NCI-H1694 (cell line): ENCODE results near the gene SYNE2.
"Not testable (repeated sequence)": the region's sequence is repeated elsewhere in the genome, so short reads cannot be mapped to it uniquely, and the experiment has no call there.

Experiments used
- DNase-seq: peaks from one replicate; lab custom pipeline; 2025; lab: John Stamatoyannopoulos, UW

The SYNE2 gene

GRCh38 chr14:64081174-64081746, 228.5 kb downstream of the SYNE2 start:
- DNase-seq, result no peak

DNA sequence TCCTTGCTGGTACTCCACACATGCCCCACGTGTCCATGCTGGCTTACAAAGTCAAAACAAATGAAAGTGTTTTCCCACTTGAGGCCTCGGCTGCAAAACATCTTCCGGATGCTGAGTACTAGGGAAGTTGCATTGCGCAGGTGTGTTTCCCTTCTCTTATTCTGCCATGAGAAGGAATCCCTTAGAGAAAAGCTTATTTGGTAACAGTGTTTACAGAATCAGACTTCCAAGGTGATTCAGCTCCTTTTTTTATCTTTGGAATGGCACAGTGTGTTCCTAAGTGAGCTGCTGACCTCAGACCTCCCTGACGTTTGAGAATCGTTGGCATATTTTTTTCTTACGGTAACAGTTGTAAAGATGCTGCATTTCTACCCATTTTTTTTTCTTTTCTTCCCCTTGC, 230.0 kb downstream of the SYNE2 start:
- no peak for DNase-seq

DNA sequence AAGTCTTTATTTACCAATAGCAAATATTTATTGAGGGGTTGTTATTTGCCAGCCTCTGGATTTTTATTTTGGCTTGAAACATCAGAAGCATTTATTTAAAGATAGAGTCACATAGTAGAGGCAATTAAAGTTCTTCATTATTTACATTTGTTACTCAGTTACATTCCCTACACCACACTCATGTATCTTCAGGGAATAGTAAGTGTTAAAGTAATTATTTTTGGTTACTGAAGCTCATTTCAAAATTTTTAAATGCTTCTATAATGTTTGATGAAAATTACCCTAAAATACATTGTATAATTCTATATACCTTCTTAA, 235.8 kb downstream of the SYNE2 start:
- no peak for DNase-seq

GRCh38 chr14:64089920-64090319, 237.1 kb downstream of the SYNE2 start:
- no peak for DNase-seq

- DNase-seq, result no peak
Observed at GRCh38 chr14:64091217-64091616, 238.4 kb downstream of the SYNE2 start.

GRCh38 chr14:64092338-64092737, 239.5 kb downstream of the SYNE2 start:
- DNase-seq, result no peak

GRCh38 chr14:64092940-64093339, 240.1 kb downstream of the SYNE2 start:
- DNase-seq, result no peak

GRCh38 chr14:64095620-64096019, 242.8 kb downstream of the SYNE2 start:
- no peak for DNase-seq

DNA sequence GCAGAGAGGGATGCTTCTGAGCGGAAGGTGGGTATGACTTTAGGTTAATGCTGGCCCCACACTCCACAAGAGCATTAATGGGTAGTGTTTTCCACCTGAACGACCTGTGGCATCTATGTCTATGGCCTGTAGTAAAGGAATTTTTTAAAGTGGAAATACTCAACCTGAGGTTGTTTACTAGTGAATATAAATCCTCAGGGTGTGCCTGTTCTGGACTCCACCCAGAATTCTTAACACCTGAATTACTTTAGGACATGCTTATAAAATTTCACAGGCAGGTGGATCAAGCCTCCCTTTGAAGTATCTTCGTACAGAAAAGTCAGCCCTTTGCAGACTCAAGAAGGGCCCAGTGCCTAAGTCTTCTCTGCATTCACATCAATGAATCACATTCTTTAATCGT, 245.3 kb downstream of the SYNE2 start:
- DNase-seq, result no peak

GRCh38 chr14:64107438-64107837, 254.6 kb downstream of the SYNE2 start:
- DNase-seq, result no peak

DNA sequence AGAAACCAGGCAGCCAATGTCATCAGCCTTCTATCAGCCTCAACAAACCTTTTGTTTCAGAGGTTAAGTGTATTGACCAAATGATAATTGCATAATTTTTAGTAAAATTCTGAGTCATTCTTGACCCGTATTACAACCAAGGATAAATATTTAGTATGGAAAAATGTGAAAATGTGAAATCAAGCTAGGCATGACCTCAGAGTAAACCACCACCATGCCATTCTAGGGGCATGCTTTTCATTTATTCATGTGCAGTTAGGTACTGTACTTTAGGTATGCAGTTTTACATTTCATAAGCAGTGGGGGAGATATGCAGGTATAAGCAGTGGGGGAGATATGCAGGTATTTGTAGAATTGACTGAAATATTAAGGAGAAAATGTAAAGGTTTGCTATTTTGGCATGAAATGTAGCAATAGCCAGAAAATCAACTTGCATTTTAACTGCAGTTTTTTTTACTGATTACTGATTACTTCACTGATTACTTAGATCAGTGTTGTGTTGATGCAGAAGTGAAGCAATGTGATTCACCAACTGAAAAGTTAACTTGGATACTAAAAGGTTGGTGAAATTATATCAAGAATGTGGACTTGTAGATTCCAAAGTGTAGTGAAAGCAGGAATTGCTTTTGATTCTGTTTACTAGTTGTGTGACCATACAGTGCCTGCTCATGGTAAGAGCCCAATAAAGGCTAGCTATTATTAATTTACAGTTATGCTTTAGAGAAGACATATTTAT, 257.2 kb downstream of the SYNE2 start:
- no peak for DNase-seq

DNA sequence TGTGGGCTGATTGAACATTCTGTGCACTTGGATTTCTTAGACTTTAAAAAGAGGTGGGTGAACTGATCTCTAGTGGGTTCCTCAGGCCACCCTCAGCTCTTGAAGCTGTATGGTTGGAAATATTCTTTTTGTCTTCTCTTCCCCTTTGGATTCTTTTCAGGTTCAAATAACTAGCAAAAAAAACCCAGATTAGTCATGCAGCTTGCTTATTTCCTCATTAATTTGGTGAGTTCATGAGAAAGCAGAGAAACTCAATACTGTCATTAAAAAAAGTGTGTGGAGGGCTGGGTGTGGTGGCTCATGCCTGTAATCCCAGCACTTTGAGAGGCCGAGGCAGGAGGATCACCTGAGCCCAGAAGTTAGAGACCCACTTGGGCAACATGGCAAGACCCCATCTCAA, 258.0 kb downstream of the SYNE2 start:
- DNase-seq, result no peak

DNA sequence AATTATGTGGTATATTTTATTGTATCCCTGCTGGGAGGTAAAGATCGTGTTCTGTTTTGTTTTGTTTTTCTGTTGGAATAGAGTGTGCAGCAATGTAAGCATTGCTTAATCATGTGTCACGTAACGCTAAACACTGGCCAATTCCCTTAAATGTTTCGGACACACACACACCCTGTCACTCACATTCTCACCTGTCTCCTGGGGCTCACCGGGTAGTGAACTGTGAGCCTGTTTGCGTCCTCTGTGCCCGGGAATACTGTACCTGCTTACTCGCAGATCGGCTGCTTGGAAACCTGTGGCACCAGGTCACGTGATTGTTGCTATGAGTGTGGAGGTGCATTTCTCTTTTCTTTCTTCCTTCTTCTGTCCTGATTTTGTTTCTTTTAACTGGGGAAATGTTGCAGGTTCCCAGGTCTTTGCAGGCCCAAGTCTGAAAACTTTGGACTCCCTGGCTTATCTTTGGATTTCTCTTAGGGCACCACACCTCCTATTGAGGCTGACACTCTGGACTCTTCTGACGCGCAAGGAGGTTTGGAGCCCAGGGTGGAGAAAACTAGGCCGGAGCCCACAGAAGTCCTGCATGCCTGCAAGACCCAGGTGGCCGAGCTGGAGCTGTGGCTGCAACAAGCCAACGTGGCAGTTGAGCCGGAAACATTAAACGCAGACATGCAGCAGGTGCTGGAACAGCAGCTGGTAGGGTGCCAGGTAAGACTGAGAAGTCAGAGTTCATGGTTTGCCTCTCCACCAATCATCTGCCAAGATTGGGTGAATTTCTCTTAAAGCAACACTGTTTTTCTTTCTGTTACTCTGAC, 260.3 kb downstream of the SYNE2 start:
- DNase-seq, result no peak

- DNase-seq, result no peak
Observed at GRCh38 chr14:64114166-64114565, 261.4 kb downstream of the SYNE2 start.

- no peak for DNase-seq
Observed at GRCh38 chr14:64114796-64115195, 262.0 kb downstream of the SYNE2 start.

GRCh38 chr14:64115401-64115800, 262.6 kb downstream of the SYNE2 start:
- no peak for DNase-seq

DNA sequence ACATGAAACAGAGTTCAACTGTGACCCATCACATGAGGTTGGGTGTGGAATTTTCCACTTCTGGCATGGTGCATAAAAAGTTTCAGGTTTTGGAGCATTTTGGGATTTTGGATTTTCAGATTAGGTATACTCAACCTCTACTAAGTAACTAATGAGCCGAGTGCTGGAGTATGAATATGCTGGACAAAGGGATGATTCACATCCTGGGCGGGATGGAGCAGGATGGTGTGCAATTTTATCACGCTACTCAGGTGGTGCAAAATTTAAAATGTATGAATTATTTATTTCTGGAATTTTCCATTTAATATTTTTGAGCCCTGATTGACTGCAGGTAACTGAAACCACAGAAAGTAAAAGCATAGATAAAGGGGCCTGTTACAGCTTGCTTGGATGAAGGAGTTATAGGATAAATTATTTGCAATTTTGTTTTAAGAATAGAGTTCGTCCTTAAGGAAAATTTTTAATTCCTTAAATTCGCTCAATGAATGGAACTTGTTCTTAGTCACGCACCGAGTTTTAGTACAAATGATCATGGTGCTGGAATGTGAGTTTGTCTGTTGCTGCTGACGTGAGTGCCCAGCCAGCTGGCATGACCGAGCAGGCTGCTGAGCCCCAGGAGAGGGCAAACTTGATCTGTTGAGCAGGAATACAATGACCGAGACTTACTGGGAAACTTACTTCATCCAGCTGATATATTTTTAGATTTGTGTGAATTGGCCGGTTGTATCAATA, 265.0 kb downstream of the SYNE2 start:
- no peak for DNase-seq

GRCh38 chr14:64118403-64118742, 265.6 kb downstream of the SYNE2 start:
- not testable (repeated sequence) for DNase-seq

DNA sequence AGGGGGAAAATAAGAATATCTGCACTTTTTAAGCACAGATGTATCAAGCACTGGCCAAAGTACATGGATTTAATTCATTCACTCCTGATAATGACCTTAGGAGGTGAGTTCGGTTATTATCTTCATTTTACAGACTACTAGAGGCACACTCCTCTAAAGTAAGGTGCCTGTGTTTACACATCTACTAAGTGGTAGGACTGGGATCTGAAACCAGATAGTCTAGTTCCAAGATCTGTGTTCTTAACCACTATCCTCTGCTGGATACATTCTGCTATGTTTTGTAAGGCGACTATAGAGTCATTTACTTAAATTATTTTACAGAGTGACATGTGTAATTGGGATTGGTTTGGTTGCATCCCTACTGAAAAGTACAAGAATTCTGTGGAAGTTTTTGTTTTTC, 266.1 kb downstream of the SYNE2 start:
- no peak for DNase-seq

- DNase-seq, result no peak
Observed at GRCh38 chr14:64119500-64119899, 266.7 kb downstream of the SYNE2 start.

DNA sequence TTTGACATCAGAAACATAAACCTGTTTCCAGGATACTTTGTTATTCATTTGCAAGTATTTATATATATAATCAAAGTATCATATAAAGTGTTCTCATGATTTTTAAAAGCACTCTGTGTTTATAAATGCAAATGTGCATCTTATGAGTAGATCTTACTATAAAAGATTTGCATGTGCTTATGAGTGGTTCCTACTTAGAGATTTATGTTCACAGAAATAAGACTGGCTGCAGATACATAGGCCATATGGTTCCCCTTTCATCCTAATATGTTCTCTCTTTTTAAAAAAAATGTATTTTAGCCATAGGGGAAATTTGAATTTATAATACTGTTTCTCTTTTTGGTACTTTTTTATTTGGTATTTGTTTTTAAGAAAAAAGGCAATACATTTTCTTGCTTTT, 267.2 kb downstream of the SYNE2 start:
- no peak for DNase-seq

DNA sequence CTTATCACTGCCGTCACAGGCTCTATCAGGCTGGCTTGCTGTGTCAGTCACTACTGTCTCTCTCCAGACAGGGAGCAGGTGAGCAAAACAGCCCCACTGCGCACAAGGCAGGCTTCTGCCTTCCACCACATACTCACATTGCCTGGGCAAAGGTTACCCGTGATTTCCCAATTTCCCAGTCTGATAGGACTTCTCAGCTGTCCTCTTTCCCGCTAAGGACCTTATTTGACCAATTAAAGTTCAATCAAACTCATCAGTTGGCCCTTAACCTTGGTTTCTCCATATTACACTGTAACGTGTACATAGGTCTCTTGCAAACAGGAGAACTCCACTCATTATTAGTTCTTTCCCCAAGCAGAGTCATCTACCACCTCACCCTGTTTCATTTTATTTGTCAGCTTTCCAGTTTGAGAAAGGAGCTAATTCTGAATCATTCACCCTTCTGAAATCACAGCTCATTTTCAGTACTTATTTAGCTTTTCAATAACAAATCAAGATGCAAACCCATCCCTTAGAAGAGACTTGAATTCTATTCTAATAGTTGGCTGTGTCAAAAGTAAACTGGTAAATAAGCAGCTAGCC, 270.5 kb downstream of the SYNE2 start:
- DNase-seq, result no peak
